ENCODE data around the gene PAX5. TPM values are rescaled to one million over a fixed set of nuclear protein-coding genes. Genes with fewer than 3 reads are reported as not detected.

PAX5 gene
- total and polyA plus RNA-seq, 2 donors (not counting 1 experiment from before 2014, with no cell fraction given), result not detected

- no peak overlapping the region for H3K27ac ChIP-seq (ENCODE audit: insufficient read depth, low read length)
- DNase-seq (ENCODE audit: low read depth in 2 of 2), result no peak
- no peaks in the 10 kb centered on the region for H3K9me3 ChIP-seq (ENCODE audit: control insufficient read depth, insufficient read depth, low read depth, low read length)
These were observed 29.6 kb downstream of the PAX5 start for GRCh38 chr9:37004424-37004935.

DNA sequence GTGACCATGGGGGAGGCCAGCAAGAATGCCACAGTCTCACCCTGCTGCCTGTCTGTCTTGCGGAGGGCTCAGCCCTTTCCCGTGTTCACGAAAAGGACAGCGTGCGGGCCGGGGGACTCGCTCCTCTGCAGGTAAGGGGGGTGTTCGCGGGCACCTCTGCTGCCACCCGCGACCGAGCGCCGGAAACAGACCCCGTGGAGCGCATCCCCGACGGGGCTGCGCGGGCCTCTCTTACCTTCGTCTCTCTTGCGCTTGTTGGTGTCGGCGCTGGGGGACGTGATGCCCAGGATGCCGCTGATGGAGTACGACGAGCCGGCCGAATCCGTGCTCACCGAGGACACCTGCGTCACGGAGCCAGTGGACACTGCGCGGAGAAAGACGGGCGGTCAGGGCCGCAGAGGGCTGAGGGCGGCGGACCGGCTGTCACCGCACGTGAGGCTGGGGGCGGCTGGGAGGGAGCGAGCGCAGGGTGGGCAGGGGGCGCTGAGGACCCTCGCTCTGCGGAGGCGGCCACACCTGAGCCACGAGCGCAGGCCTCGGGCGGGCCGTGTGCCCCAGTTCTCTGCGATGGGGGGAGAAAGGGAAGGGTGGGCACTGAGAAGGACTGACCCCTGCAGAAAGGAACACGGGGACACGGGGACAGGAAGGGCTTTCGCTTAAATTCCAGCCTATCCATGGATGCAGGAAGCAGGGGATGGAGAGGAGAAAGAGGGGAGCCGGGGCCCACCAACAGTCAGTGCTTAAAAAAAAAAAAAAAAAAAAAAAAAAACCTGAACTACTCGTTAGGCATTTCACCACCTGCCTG, 31.5 kb downstream of the PAX5 start:
- no peak for DNase-seq (ENCODE audit: low read depth in 2 of 2)
- Histone ChIP-seq H3K4me3 (replicated peaks in 1 of 4; ENCODE audit: control extremely low read depth in 1 of 4, insufficient read depth in 1 of 4, low read depth in 3 of 4, low read length in 4 of 4) (no peak overlapping the region), H3K79me2 (ENCODE audit: control insufficient read depth, insufficient read depth, low read length) (no peaks in the 10 kb centered on the region), H3K9ac (ENCODE audit: insufficient read depth, low read length) (no peak overlapping the region), H2AFZ (ENCODE audit: low read length) (no peak overlapping the region), H3K36me3 (ENCODE audit: control insufficient read depth, insufficient read depth, low read length) (no peaks in the 10 kb centered on the region), H3K4me2 (ENCODE audit: extremely low read depth, insufficient read depth, low read length) (no peak overlapping the region), H4K20me1 (ENCODE audit: control insufficient read depth, extremely low read depth, insufficient read depth, low read length) (no peaks in the 10 kb centered on the region), H3K9me3 (ENCODE audit: control insufficient read depth, insufficient read depth, low read depth, low read length) (no peaks in the 10 kb centered on the region), H3K27ac (ENCODE audit: insufficient read depth, low read length) (no peak overlapping the region), H3K27me3 (ENCODE audit: control insufficient read depth, insufficient read depth, low read length) (peaks cover 34% of the 10 kb centered on the region), H3K4me1 (ENCODE audit: control insufficient read depth, extremely low read depth, insufficient read depth, low read length) (no peaks in the 10 kb centered on the region)
- TF ChIP-seq EZH2 (IDR thresholded peaks at IDR 0.05; ENCODE audit: low read length, missing control alignments), result peak; percentile 42
- TF ChIP-seq, protein P1, sequence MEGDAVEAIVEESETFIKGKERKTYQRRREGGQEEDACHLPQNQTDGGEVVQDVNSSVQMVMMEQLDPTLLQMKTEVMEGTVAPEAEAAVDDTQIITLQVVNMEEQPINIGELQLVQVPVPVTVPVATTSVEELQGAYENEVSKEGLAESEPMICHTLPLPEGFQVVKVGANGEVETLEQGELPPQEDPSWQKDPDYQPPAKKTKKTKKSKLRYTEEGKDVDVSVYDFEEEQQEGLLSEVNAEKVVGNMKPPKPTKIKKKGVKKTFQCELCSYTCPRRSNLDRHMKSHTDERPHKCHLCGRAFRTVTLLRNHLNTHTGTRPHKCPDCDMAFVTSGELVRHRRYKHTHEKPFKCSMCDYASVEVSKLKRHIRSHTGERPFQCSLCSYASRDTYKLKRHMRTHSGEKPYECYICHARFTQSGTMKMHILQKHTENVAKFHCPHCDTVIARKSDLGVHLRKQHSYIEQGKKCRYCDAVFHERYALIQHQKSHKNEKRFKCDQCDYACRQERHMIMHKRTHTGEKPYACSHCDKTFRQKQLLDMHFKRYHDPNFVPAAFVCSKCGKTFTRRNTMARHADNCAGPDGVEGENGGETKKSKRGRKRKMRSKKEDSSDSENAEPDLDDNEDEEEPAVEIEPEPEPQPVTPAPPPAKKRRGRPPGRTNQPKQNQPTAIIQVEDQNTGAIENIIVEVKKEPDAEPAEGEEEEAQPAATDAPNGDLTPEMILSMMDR (conservative IDR thresholded peaks at IDR 0.05 in 1 of 2, IDR thresholded peaks at IDR 0.05 in 1 of 2; ENCODE audit: low read depth in 1 of 2, low read length in 2 of 2), result no peak

More at GRCh38 chr9:37004424-37004935, 29.6 kb downstream of the PAX5 start:
- H3K27me3 ChIP-seq (ENCODE audit: control insufficient read depth, insufficient read depth, low read length), result peaks cover 33% of the 10 kb centered on the region
- H3K9ac ChIP-seq (ENCODE audit: insufficient read depth, low read length), result no peak overlapping the region
- H3K36me3 ChIP-seq (ENCODE audit: control insufficient read depth, insufficient read depth, low read length), result no peaks in the 10 kb centered on the region
- H3K4me1 ChIP-seq (ENCODE audit: control insufficient read depth, extremely low read depth, insufficient read depth, low read length), result no peaks in the 10 kb centered on the region
- H2AFZ ChIP-seq (ENCODE audit: low read length), result no peak overlapping the region
- no peaks in the 10 kb centered on the region for H3K79me2 ChIP-seq (ENCODE audit: control insufficient read depth, insufficient read depth, low read length)
- H3K4me2 ChIP-seq (ENCODE audit: extremely low read depth, insufficient read depth, low read length), result no peak overlapping the region
- no peak overlapping the region for H3K4me3 ChIP-seq (replicated peaks in 1 of 4; ENCODE audit: control extremely low read depth in 1 of 4, insufficient read depth in 1 of 4, low read depth in 3 of 4, low read length in 4 of 4)
- no peak for TF ChIP-seq EZH2 (IDR thresholded peaks at IDR 0.05; ENCODE audit: low read length, missing control alignments)
- TF ChIP-seq, protein P1 (conservative IDR thresholded peaks at IDR 0.05 in 1 of 2, IDR thresholded peaks at IDR 0.05 in 1 of 2; ENCODE audit: low read depth in 1 of 2, low read length in 2 of 2), result no peak
- no peaks in the 10 kb centered on the region for H4K20me1 ChIP-seq (ENCODE audit: control insufficient read depth, extremely low read depth, insufficient read depth, low read length)

- H3K27me3 ChIP-seq (ENCODE audit: control insufficient read depth, insufficient read depth, low read length), result peaks cover 32% of the 10 kb centered on the region
- H3K79me2 ChIP-seq (ENCODE audit: control insufficient read depth, insufficient read depth, low read length), result no peaks in the 10 kb centered on the region
- H3K36me3 ChIP-seq (ENCODE audit: control insufficient read depth, insufficient read depth, low read length), result no peaks in the 10 kb centered on the region
- no peak overlapping the region for H3K4me3 ChIP-seq (replicated peaks in 1 of 4; ENCODE audit: control extremely low read depth in 1 of 4, insufficient read depth in 1 of 4, low read depth in 3 of 4, low read length in 4 of 4)
- TF ChIP-seq EZH2 (IDR thresholded peaks at IDR 0.05; ENCODE audit: low read length, missing control alignments), result peak; percentile 34
- TF ChIP-seq, protein P1 (conservative IDR thresholded peaks at IDR 0.05 in 1 of 2, IDR thresholded peaks at IDR 0.05 in 1 of 2; ENCODE audit: low read depth in 1 of 2, low read length in 2 of 2), result no peak
- no peaks in the 10 kb centered on the region for H3K4me1 ChIP-seq (ENCODE audit: control insufficient read depth, extremely low read depth, insufficient read depth, low read length)
- H3K4me2 ChIP-seq (ENCODE audit: extremely low read depth, insufficient read depth, low read length), result no peak overlapping the region
- no peak overlapping the region for H3K9ac ChIP-seq (ENCODE audit: insufficient read depth, low read length)
- H2AFZ ChIP-seq (ENCODE audit: low read length), result no peak overlapping the region
- H3K9me3 ChIP-seq (ENCODE audit: control insufficient read depth, insufficient read depth, low read depth, low read length), result no peaks in the 10 kb centered on the region
- H4K20me1 ChIP-seq (ENCODE audit: control insufficient read depth, extremely low read depth, insufficient read depth, low read length), result no peaks in the 10 kb centered on the region
- no peak overlapping the region for H3K27ac ChIP-seq (ENCODE audit: insufficient read depth, low read length)
- DNase-seq (ENCODE audit: low read depth in 2 of 2), result no peak
These were observed 32.0 kb downstream of the PAX5 start for GRCh38 chr9:37002036-37002412.
